ENCODE results near the gene DNAJC13. TPM values are rescaled to one million over a fixed set of nuclear protein-coding genes. Genes with fewer than 3 reads are reported as not detected.
A peak's percentile ranks its signal among the peaks of the same experiment; 100 is the strongest.

The DNAJC13 gene
- total and polyA plus RNA-seq, 2 experiments from 2014 or later, result 17.8 to 51.1 TPM

DNA sequence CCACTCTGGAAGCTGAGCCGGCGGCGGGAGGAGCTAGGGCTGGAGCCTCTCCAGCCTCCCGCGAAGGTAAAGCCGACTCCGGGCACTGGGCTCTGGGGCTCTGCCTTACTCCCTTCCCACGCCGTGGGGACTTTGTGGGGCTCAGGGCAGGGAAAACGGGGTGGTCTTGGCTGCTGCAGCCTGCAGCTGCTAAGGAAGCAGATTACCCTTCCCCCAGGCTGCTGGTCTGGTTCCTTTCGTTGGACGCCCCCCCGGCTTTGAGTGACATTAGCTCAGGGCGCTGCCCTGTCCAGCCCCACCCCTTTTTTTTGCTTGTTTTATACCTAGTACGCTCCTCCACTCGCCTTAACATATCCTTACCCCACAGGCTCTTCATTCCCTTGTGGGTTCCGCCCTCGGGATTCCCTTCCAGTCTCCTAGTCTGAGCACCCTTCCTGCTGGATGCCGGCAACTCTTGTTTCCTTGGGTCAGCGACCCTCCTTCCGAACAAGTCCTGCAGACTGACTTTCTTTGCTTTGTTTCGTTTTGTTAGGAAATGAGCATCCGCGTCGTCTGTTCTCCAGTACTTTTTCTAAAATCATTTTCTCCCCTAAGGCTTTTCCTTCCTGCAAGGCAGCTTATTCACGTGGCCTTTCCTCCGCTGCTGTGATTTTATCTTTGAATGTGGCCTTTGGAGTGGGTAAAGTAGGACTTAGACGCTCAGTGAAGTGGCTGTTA is 551 bp downstream of the DNAJC13 start:
- Histone ChIP-seq H3K27ac (peak overlapping the region; percentile 72), H4K20me1 (ENCODE audit: insufficient read depth) (no peaks in the 10 kb centered on the region), H3K4me2 (ENCODE audit: unreplicated experiment) (peak overlapping the region; percentile 95), H3K36me3 (ENCODE audit: low read depth) (no peaks in the 10 kb centered on the region), H3K9ac (peak overlapping the region; percentile 86), H3K9me3 (ENCODE audit: low read depth) (no peaks in the 10 kb centered on the region), H3K27me3 (replicated peaks; ENCODE audit: insufficient read depth) (no peaks in the 10 kb centered on the region), H3K9me2 (ENCODE audit: insufficient read depth) (no peaks in the 10 kb centered on the region), H3K79me2 (ENCODE audit: insufficient read depth) (peaks cover 50% of the 10 kb centered on the region), H3K4me1 (ENCODE audit: insufficient read depth) (peaks cover 33% of the 10 kb centered on the region), H3K4me3 (peak overlapping the region; percentile 96), H3F3A (ENCODE audit: insufficient read depth) (peaks cover 35% of the 10 kb centered on the region), H2AFZ (peak overlapping the region; percentile 95)
- WGBS, 2 experiments (ENCODE audit: low coverage in 1 of 2, low lambda C conversion rate in 2 of 2, missing lambda C conversion rate in 2 of 2), result 0% methylated on average over 26 to 28 of the region's 28 CpGs
- in situ Hi-C loops (cut with MboI), result no loop called here
- TF ChIP-seq EZH2 (IDR thresholded peaks at IDR 0.05; ENCODE audit: insufficient read depth, poor library complexity, severe bottlenecking) (no peak), EZH2phosphoT487 (IDR thresholded peaks at IDR 0.05; ENCODE audit: insufficient read depth, low read depth) (no peak)
- DNase-seq, result peak; percentile 81

DNA sequence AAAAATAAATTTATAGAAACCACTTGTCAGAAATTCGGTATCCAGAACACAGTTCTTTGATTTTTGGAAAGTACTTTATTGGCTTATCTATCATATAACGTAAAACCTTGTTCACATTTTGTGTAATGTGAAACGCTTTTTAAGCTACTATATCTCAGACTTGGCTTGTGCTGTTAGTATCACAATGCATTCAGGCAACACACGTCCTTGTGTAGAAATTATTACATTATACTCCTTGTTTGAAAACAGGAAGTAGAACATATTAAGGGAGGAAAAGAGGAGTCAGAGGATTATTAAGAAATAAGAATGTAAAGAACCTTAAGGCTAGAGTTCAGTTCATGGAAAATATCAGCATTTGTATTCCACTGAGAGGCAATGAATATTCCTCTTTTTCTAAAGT is 1.6 kb downstream of the DNAJC13 start:
- 2% methylated on average over 4 of the region's 4 CpGs for WGBS, 2 experiments (ENCODE audit: low coverage in 1 of 2, low lambda C conversion rate in 2 of 2, missing lambda C conversion rate in 2 of 2)
- no peaks in the 10 kb centered on the region for H3K36me3 ChIP-seq (ENCODE audit: low read depth)
- DNase-seq, result peak; percentile 55
- H3K27ac ChIP-seq, result peak overlapping the region; percentile 72
- H2AFZ ChIP-seq, result peak overlapping the region; percentile 95
- H3K9me3 ChIP-seq (ENCODE audit: low read depth), result no peaks in the 10 kb centered on the region
- peaks cover 61% of the 10 kb centered on the region for H3K79me2 ChIP-seq (ENCODE audit: insufficient read depth)
- H3K4me3 ChIP-seq, result peak overlapping the region; percentile 96
- in situ Hi-C loops (cut with MboI), result no loop called here
- H3K9me2 ChIP-seq (ENCODE audit: insufficient read depth), result no peaks in the 10 kb centered on the region
- peak overlapping the region; percentile 86 for H3K9ac ChIP-seq
- TF ChIP-seq EZH2phosphoT487 (IDR thresholded peaks at IDR 0.05; ENCODE audit: insufficient read depth, low read depth) (no peak), EZH2 (IDR thresholded peaks at IDR 0.05; ENCODE audit: insufficient read depth, poor library complexity, severe bottlenecking) (no peak)
- H4K20me1 ChIP-seq (ENCODE audit: insufficient read depth), result no peaks in the 10 kb centered on the region
- H3F3A ChIP-seq (ENCODE audit: insufficient read depth), result peaks cover 35% of the 10 kb centered on the region
- peaks cover 33% of the 10 kb centered on the region for H3K4me1 ChIP-seq (ENCODE audit: insufficient read depth)
- H3K4me2 ChIP-seq (ENCODE audit: unreplicated experiment), result peak overlapping the region; percentile 95
- no peaks in the 10 kb centered on the region for H3K27me3 ChIP-seq (replicated peaks; ENCODE audit: insufficient read depth)

DNA sequence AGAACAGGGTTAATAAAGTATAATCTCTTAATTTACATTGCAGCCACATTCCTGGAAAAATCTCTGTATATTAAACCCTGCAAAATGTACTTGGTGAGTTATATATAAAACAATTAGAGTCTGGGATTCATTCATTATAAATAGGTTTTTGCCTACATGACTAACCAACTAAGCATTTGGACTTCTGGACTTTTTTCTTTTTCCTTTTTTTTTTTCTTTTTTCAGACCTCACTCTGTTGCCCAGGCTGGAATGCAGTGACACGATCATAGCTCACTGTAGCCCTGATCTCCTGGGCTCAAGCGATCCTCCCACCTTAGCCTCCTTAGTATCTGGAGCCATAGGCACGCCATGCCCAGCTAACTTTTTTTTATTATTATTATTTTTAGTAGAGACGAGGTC is 4.5 kb downstream of the DNAJC13 start:
- in situ Hi-C loops (cut with MboI), result no loop called here
- H4K20me1 ChIP-seq (ENCODE audit: insufficient read depth), result no peaks in the 10 kb centered on the region
- DNase-seq, result peak; percentile 79
- no peaks in the 10 kb centered on the region for H3K27me3 ChIP-seq (replicated peaks; ENCODE audit: insufficient read depth)
- H3F3A ChIP-seq (ENCODE audit: insufficient read depth), result peaks cover 29% of the 10 kb centered on the region
- H2AFZ ChIP-seq, result no peak overlapping the region
- H3K27ac ChIP-seq, result peak overlapping the region; percentile 60
- no peaks in the 10 kb centered on the region for H3K36me3 ChIP-seq (ENCODE audit: low read depth)
- no peaks in the 10 kb centered on the region for H3K9me2 ChIP-seq (ENCODE audit: insufficient read depth)
- H3K79me2 ChIP-seq (ENCODE audit: insufficient read depth), result peaks cover 90% of the 10 kb centered on the region
- TF ChIP-seq EZH2phosphoT487 (IDR thresholded peaks at IDR 0.05; ENCODE audit: insufficient read depth, low read depth) (no peak), EZH2 (IDR thresholded peaks at IDR 0.05; ENCODE audit: insufficient read depth, poor library complexity, severe bottlenecking) (no peak)
- H3K4me1 ChIP-seq (ENCODE audit: insufficient read depth), result peaks cover 33% of the 10 kb centered on the region
- WGBS, 2 experiments (ENCODE audit: low coverage in 1 of 2, low lambda C conversion rate in 2 of 2, missing lambda C conversion rate in 2 of 2), result 55 to 65% methylated on average over 4 of the region's 4 CpGs
- H3K4me2 ChIP-seq (ENCODE audit: unreplicated experiment), result peak overlapping the region; percentile 1
- H3K4me3 ChIP-seq, result no peak overlapping the region
- no peaks in the 10 kb centered on the region for H3K9me3 ChIP-seq (ENCODE audit: low read depth)
- H3K9ac ChIP-seq, result no peak overlapping the region

DNA sequence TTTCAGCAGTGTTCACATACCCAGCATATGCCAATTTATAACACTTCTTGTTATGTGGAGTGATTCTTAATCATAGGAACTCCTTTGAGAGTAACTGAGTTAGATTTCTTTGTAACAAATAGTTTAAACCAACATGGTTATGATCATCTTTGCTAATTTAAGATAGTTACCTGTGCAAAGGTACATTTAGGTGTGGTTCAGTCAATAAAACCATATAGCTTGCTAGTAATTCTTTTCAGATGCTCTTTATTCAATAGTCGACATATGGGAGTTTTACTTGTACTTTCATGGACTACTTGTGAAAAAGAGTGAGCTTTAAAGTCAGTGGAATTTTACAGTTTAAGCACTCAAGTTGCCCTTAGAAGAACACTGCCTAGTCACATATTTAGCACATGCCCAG is 5.2 kb downstream of the DNAJC13 start:
- H3K9ac ChIP-seq, result no peak overlapping the region
- no peak overlapping the region for H3K4me2 ChIP-seq (ENCODE audit: unreplicated experiment)
- H3K9me3 ChIP-seq (ENCODE audit: low read depth), result no peaks in the 10 kb centered on the region
- peak overlapping the region; percentile 60; the same call in 1 of the 2 replicates for H3K27ac ChIP-seq
- H3K79me2 ChIP-seq (ENCODE audit: insufficient read depth), result peaks cover 97% of the 10 kb centered on the region
- H4K20me1 ChIP-seq (ENCODE audit: insufficient read depth), result no peaks in the 10 kb centered on the region
- H3K36me3 ChIP-seq (ENCODE audit: low read depth), result no peaks in the 10 kb centered on the region
- H3K27me3 ChIP-seq (replicated peaks; ENCODE audit: insufficient read depth), result no peaks in the 10 kb centered on the region
- in situ Hi-C loops (cut with MboI), result no loop called here
- DNase-seq, result no peak
- peaks cover 29% of the 10 kb centered on the region for H3F3A ChIP-seq (ENCODE audit: insufficient read depth)
- no peaks in the 10 kb centered on the region for H3K9me2 ChIP-seq (ENCODE audit: insufficient read depth)
- no peak overlapping the region for H3K4me3 ChIP-seq
- peaks cover 33% of the 10 kb centered on the region for H3K4me1 ChIP-seq (ENCODE audit: insufficient read depth)
- 96% methylated on average over 1 of the region's 1 CpG for WGBS, 2 experiments (ENCODE audit: low coverage in 1 of 2, low lambda C conversion rate in 2 of 2, missing lambda C conversion rate in 2 of 2)
- TF ChIP-seq EZH2 (IDR thresholded peaks at IDR 0.05; ENCODE audit: insufficient read depth, poor library complexity, severe bottlenecking) (no peak), EZH2phosphoT487 (IDR thresholded peaks at IDR 0.05; ENCODE audit: insufficient read depth, low read depth) (no peak)
- H2AFZ ChIP-seq, result no peak overlapping the region

Measured in GM23248 (cell line).